Stimulated activated CD4-positive, alpha-beta T cell treated with anti-CD3 and anti-CD28 coated beads, Interleukin-1b, Interleukin-23, amount 100 ng/mL, for 4 hours (primary cell): ENCODE data around the gene MOB3B.

Source experiments
- DNase-seq, 2 donors: peaks; one replicate each; pipeline ENCODE4 v3.0.0-alpha.2; 2020; ENCODE audit warnings: low read depth in 2 of 2

MOB3B gene

DNA sequence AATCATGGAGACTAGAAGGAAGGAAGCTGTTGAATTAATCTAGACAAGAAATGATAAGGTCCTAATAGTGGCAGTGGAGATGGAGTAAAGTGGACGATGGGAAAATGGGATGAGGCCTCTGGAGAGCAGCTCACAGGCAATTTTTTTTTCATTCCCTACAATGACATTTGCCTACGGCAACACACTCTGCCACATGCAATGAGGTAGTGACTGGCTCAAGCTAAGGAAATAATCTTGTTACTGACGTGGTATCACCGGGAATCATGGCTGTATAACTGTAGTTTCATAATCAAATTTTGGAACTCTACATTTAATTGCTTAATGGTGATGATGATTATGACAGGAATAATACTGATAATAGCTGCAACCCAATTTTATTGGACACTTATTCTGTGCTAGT, 12.1 kb upstream of the MOB3B start:
- DNase-seq, result no peak

- no peak for DNase-seq
Observed at GRCh38 chr9:27540502-27540901, 10.9 kb upstream of the MOB3B start.

GRCh38 chr9:27539479-27540441, 10.1 kb upstream of the MOB3B start:
- DNase-seq, result no peak

- no peak for DNase-seq
Observed at GRCh38 chr9:27538647-27539046, 9.0 kb upstream of the MOB3B start.

- DNase-seq, result no peak
Observed at GRCh38 chr9:27537756-27538155, 8.1 kb upstream of the MOB3B start.

GRCh38 chr9:27537027-27537435, 7.4 kb upstream of the MOB3B start:
- no peak for DNase-seq

DNA sequence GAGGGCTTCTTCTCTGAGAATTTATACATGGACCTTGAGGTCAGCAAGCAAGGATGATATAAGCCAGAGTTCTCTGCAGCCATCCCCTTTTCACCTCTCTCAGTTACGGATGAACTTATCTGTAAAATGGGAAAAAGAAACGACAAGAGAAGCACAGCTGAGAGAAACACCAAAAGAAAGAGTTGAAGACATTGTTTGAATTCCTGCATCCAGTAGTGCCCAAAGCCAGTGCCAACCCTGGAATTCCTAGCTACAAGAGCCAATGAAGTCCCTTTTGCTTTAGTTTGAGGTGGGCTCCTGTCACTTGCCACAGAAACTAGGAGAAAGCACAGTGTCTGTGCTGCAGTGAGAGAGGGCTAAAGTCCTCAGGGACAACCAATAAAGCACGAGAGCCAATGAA, 6.6 kb upstream of the MOB3B start:
- DNase-seq, result no peak

- no peak for DNase-seq
Observed at GRCh38 chr9:27535701-27536118, 6.1 kb upstream of the MOB3B start.

- no peak for DNase-seq
Observed at GRCh38 chr9:27534658-27535209, 5.1 kb upstream of the MOB3B start.

- no peak for DNase-seq
Observed at GRCh38 chr9:27534131-27534530, 4.5 kb upstream of the MOB3B start.

GRCh38 chr9:27533311-27533710, 3.7 kb upstream of the MOB3B start:
- no peak for DNase-seq

DNA sequence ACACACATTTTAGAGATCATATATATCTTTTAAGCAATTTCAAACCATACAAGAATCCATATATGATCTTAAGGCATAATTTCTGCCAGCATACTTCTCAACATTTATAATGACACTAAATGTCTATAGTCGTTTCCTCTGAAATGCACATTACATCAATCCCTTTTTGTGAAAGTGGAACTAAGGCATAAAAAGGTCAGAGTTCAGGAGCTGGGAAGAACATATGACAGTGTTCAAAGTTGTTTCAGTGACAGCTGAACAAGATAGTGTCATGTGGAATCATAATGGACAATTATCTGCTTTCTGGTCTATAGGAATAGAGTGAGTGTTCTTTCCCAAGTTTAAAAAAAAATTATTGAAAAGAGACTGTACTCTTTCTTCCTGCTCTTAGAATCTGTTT, 2.4 kb upstream of the MOB3B start:
- DNase-seq, result no peak

- no peak for DNase-seq
Observed at GRCh38 chr9:27530915-27531755, 1.5 kb upstream of the MOB3B start.

DNA sequence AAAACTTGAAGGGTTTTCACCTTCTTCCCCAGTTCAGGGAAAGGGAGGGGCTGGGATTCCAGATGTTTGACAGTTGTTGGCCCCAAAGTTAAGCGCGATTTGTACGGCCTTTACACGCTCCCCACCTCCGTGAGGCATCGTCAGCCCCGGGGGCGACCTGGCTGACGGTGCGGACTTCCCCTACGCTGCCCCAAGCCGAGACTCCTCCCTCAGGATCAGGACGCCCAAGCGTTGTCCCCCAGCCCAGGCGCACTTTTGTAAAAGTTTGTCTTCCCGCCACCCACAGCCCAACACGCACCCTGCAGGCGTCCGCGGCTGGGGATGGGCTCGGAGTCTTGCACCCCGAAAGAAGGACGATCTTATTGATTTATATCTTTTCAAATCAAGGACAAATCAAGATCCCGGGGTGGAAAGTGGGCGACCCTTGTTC, 713 bp downstream of the MOB3B start:
- peak; percentile 33 to 39 for DNase-seq

DNA sequence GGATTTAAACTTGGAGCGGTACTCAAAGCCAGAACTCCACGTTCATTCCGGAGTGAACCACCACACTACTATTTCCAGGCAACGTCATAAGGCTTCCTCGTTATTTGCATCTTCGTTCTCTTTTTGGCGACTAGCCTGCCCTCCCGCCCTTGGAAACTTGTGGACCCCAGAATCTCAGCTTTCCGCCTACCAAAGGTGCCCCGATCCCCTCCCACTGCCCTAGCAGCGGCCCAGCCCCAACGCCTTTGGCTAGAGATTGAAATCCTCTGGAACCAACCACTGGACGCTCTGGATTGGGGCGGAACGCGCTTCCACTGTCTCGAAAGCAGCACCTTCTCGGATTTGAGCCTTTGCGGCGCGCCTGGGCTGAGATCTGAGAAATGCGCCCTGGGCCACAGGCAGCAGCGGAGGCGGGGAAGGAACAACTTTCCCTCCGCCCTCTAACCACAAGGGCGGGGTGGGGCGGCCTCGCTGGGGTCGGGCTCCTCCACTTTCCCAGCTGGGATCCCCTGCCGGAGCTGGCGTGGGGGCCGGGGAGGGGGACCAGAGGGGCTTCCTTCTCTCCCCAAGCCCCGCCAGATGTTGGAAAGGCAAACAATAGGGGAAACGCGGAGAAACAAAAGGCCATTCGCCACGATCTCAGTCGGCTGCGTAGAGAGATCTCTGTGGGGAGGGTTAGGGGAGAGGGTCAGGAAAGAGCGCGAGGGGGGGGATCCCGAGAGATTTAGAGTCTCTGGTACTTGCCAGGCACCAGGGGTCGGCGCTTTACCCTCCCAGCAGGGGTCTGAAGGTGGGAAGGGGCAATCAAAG, 1.3 kb downstream of the MOB3B start:
- DNase-seq, result peak; percentile 27 to 40

GRCh38 chr9:27527702-27528075, 1.9 kb downstream of the MOB3B start:
- DNase-seq, result no peak

- DNase-seq, result no peak
Observed at GRCh38 chr9:27524236-27524635, 5.4 kb downstream of the MOB3B start, which contains the start of gene IFNK. Gene IFNK (plus strand): TSS chr9:27524290. CDS start chr9:27524337, 47 bp downstream.

DNA sequence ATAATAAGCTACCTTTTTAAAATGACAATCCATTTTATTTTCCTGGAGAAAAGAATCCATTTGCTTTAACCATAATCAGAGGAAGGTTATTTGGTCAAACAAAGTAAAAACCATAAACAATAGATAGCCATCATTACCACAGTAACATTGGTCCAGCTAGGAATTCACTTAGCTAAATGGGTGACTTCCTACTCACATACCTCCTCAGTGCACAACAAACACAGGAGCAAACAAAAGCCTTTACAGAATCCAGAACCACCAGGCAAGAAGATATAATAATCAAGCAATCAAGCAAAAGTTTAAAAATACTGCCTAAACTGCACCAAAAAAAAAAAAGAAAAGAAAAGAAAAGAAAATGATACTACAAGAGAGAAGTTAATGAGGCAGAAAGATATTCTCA, 6.5 kb downstream of the MOB3B start:
- DNase-seq, result no peak

DNA sequence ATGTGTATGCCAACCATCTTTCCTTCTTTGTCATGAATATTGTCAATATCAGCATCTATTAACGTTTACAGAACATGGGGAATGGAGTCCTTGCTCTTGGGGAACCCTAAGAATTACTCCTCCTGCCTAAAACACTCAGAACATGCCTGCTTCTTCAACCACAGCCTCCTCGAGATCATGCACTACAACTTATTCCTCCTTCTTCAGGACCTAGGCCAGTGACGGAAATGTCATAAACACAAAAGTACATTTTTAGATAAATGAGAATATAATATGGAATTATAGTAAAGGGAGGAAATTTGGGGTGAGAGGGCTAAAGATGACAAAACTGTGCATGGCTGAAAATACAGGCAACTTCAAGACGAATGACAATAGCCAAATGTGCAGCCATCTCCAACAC, 8.6 kb downstream of the MOB3B start:
- DNase-seq, result no peak

GRCh38 chr9:27519466-27520465, 9.8 kb downstream of the MOB3B start:
- no peak for DNase-seq
